Testis (tissue), 3 donors: ENCODE data around the gene CUL1. TPM values are rescaled to one million over a fixed set of nuclear protein-coding genes. Genes with fewer than 3 reads are reported as not detected.

ENCODE experiments used
- DNase-seq: peaks from one replicate; pipeline ENCODE4 v3.0.0-alpha.2; 2019
- H3K27ac ChIP-seq, 2 donors: fragments of 200-600 bp; sonication (generic); one replicate each; pipeline ENCODE4 v1.5.1; 2019
- H3K27me3 ChIP-seq: fragments of 200-600 bp; sonication (generic); one replicate; pipeline ENCODE4 v1.5.1; 2019
- H3K36me3 ChIP-seq: fragments of 200-600 bp; sonication (generic); one replicate; pipeline ENCODE4 v1.5.1; 2017; ENCODE audit warnings: low read depth; ENCODE audit errors: missing control alignments
- H3K4me1 ChIP-seq: fragments of 200-600 bp; sonication (generic); one replicate; pipeline ENCODE4 v1.5.1; 2019
- H3K4me3 ChIP-seq, 2 donors: fragments of 200-600 bp; sonication (generic); one replicate each; pipeline ENCODE4 v1.5.1; 2017 to 2019
- H3K9me3 ChIP-seq: fragments of 200-600 bp; sonication (generic); one replicate; pipeline ENCODE4 v1.5.1; 2017
- POLR2A ChIP-seq: fragments of 450-650 bp; IDR thresholded peaks from one replicate; pipeline ENCODE4 v1.6.1; 2017; ENCODE audit warnings: antibody characterized with exemption, mild to moderate bottlenecking, moderate library complexity
- WGBS, 2 donors: methylation state at CpG; one replicate each; pipeline ENCODE4 v1.1.5; 2018; 5-methylcytosine and 5-hydroxymethylcytosine counted together
- intact Hi-C: fragments of 100-400 bp; cut with DNase I; formaldehyde crosslinking; loops from one replicate; pipeline ENCODE4 v1.15.1; 2023; ENCODE audit warnings: low total_unique reads
- polyA plus RNA-seq: library from polyadenylated mRNA; stranded (reverse); fragments of 350-450 nt; fragmentation: Illumina TruSeq; extraction: RNeasy Lipid Tissue Mini Kit (QIAGEN cat#74804); gene quantifications from one replicate; pipeline ENCODE4 v1.2.3, GENCODE V29; 2014; ENCODE audit warnings: low read depth, low replicate concordance; ENCODE audit not compliant: insufficient read depth
- total RNA-seq, 2 donors: library from RNA; depleted of rRNA; stranded (reverse); fragments of >200 nt; gene quantifications; one replicate each; pipeline ENCODE4 v1.2.3, GENCODE V29; 2016
- TF ChIP-seq, protein P1 (sequence below), 3 experiments: fragments of 450-650 bp in 2 of 3; fragments of 200-600 bp in 1 of 3; sonication (generic) in 1 of 3; IDR thresholded peaks; one replicate each; pipeline ENCODE4 v1.5.1; 2016 to 2019; ENCODE audit warnings: antibody characterized with exemption in 3 of 3, mild to moderate bottlenecking in 2 of 3, moderate library complexity in 1 of 3

Gene CUL1
- total and polyA plus RNA-seq, 3 donors from 2014 or later = 151 to 206 (median 161) TPM

DNA sequence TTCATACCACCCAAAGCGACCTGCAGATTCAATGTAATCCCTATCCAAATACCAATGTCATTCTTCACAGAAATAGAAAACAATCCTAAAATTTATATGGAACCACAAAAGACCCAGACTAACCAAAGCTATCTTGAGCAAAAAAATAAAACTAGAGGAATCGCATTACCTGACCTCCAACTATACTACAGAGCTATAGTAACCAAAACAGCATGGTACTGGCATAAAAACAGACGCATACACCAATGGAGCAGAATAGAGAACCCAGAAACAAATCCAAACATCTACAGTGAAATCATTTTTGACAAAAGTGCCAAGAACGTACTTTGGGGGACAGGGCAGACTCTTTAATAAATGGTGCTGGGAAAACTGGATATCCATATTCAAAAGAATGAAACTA, 16.9 kb upstream of the CUL1 start:
- no peak overlapping the region for H3K27ac ChIP-seq
- H3K4me1 ChIP-seq = no peaks in the 10 kb centered on the region
- H3K4me3 ChIP-seq = no peak overlapping the region
- H3K36me3 ChIP-seq = no peaks in the 10 kb centered on the region
- H3K9me3 ChIP-seq = no peaks in the 10 kb centered on the region
- DNase-seq = no peak
- H3K27me3 ChIP-seq = no peaks in the 10 kb centered on the region
- WGBS, 2 donors = 93 to 95% methylated on average over 4 of the region's 4 CpGs
- intact Hi-C loops = no loop called here
- no peak for TF ChIP-seq POLR2A
- TF ChIP-seq, protein P1, sequence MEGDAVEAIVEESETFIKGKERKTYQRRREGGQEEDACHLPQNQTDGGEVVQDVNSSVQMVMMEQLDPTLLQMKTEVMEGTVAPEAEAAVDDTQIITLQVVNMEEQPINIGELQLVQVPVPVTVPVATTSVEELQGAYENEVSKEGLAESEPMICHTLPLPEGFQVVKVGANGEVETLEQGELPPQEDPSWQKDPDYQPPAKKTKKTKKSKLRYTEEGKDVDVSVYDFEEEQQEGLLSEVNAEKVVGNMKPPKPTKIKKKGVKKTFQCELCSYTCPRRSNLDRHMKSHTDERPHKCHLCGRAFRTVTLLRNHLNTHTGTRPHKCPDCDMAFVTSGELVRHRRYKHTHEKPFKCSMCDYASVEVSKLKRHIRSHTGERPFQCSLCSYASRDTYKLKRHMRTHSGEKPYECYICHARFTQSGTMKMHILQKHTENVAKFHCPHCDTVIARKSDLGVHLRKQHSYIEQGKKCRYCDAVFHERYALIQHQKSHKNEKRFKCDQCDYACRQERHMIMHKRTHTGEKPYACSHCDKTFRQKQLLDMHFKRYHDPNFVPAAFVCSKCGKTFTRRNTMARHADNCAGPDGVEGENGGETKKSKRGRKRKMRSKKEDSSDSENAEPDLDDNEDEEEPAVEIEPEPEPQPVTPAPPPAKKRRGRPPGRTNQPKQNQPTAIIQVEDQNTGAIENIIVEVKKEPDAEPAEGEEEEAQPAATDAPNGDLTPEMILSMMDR (IDR thresholded peaks at IDR 0.05) = no peak

DNA sequence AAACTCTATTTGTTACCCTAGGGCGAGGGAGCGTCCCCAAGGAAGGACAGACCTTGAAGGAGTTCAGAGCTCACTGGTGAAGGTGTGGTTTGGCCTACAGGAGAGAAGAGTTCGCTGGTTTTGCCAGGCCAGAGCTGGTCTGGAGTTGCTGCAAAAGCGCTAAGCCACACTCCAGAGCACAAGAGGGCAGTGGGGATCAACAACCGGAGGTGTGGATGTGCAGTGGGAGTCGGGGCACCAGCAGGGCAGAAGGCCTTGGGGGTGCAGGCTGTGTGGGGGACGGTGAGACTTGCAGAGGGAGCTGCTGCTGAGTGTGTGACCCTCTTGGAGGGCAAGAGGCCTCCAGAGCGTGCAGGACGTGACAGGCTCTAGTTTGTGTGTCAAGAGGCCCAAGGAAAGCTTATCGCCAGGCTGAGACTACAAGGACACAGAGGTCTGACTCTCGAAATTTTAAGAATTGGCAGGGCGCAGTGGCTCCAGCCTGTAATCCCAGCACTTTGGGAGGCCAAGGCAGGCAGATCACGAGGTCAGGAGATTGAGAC, 14.3 kb upstream of the CUL1 start:
- intact Hi-C loops = no loop called here
- Histone ChIP-seq H3K9me3 (no peaks in the 10 kb centered on the region), H3K4me3 (no peak overlapping the region), H3K4me1 (no peaks in the 10 kb centered on the region), H3K36me3 (no peaks in the 10 kb centered on the region), H3K27me3 (no peaks in the 10 kb centered on the region), H3K27ac (peak overlapping the region in 1 of 2 donors; percentile 19)
- peak; percentile 64 for DNase-seq
- WGBS, 2 donors = 70 to 78% methylated on average over 13 of the region's 13 CpGs
- TF ChIP-seq POLR2A = no peak
- TF ChIP-seq, protein P1 (IDR thresholded peaks at IDR 0.05) = no peak

GRCh38 chr7:148686312-148686937, 12.3 kb upstream of the CUL1 start:
- intact Hi-C loops = no loop called here
- Histone ChIP-seq H3K4me1 (no peaks in the 10 kb centered on the region), H3K36me3 (no peaks in the 10 kb centered on the region), H3K9me3 (no peaks in the 10 kb centered on the region), H3K27me3 (no peaks in the 10 kb centered on the region), H3K4me3 (no peak overlapping the region), H3K27ac (no peak overlapping the region)
- TF ChIP-seq, protein P1 (IDR thresholded peaks at IDR 0.05) = no peak
- TF ChIP-seq POLR2A = no peak
- DNase-seq = no peak
- WGBS, 2 donors = 74 to 76% methylated on average over 6 of the region's 6 CpGs

DNA sequence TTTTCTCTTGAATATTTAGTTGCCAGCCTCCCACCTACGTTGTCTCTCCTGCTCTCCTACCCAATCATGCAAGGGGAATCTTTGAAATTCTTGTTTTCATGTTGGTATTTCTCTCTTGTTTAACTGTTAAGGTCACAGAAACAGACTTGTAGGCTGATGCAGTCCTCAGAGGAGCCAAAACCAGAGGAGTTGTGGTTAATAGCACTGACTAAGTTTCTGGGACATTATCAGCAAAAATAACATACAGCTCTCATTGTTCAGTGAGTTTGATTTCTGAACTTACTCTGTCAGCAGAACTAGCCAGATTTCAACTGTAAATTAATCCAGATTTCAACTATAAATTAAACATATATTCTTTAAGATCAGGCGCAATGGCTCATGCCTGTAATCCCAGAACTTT, 11.1 kb upstream of the CUL1 start:
- no peaks in the 10 kb centered on the region for H3K4me1 ChIP-seq
- H3K4me3 ChIP-seq = no peak overlapping the region
- WGBS, 2 donors = 83% methylated on average over 2 of the region's 2 CpGs
- H3K9me3 ChIP-seq = no peaks in the 10 kb centered on the region
- intact Hi-C loops = no loop called here
- H3K27ac ChIP-seq = no peak overlapping the region
- no peak for DNase-seq
- TF ChIP-seq POLR2A = no peak
- TF ChIP-seq, protein P1 (IDR thresholded peaks at IDR 0.05) = no peak
- no peaks in the 10 kb centered on the region for H3K27me3 ChIP-seq
- no peaks in the 10 kb centered on the region for H3K36me3 ChIP-seq

GRCh38 chr7:148688526-148688925, 10.2 kb upstream of the CUL1 start:
- no peak for DNase-seq
- Histone ChIP-seq H3K4me3 (no peak overlapping the region), H3K9me3 (no peaks in the 10 kb centered on the region), H3K36me3 (no peaks in the 10 kb centered on the region), H3K4me1 (no peaks in the 10 kb centered on the region), H3K27me3 (no peaks in the 10 kb centered on the region), H3K27ac (no peak overlapping the region)
- WGBS, 2 donors = 79 to 82% methylated on average over 1 of the region's 1 CpG
- intact Hi-C loops = no loop called here
- no peak for TF ChIP-seq POLR2A
- TF ChIP-seq, protein P1 (IDR thresholded peaks at IDR 0.05) = no peak
